Frontal cortex (tissue), 4 donors: ENCODE results near the gene STRN. TPM values are rescaled to one million over a fixed set of nuclear protein-coding genes. Genes with fewer than 3 reads are reported as not detected.
"Not testable (repeated sequence)": the region's sequence is repeated elsewhere in the genome, so short reads cannot be mapped to it uniquely, and the experiment has no call there.

Experiments
- DNase-seq, 2 donors: peaks; one replicate each; pipeline ENCODE4 v3.0.0; 2012; ENCODE audit warnings: low spot score in 2 of 2
- FAIRE-seq: peaks from 2 replicates; lab custom pipeline; 2012; peaks lifted over from hg19 to GRCh38; lab: Jason Lieb, UNC
- total RNA-seq: library from RNA; depleted of rRNA; stranded (reverse); fragments of >200 nt; gene quantifications from one replicate; pipeline ENCODE4 v1.2.3, GENCODE V29; 2014
- donor health status: control.
- donor health status: control.
- donor health status: control.

Gene STRN
- total RNA-seq, 1 donor from 2014 or later, result 24.1 TPM

DNA sequence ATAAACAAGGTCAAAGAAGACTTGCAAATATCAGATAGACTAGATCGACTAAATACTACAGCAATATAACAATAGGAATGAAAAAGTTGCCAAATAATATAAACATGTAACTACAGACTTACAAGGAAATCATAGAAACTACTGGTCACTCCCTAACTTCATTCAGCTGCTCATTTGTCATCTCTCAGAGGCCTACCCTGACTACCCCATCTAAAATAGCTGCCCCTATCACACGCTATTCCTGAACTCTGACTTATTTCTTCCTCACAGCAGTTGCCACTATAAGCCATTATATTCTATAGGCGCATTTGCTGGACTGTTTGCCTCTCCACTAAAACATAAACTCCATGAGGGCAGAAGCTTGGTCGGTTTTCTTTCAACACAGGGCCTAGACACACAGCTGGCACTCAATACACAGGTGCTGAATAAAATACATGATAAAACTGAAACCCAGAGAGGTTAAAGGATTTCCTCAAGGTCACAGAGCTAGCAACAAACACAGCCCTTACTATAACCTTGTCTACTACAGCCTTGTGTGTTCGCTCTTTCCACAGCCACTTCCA is 1.8 kb downstream of the STRN start:
- DNase-seq (no peak), FAIRE-seq (no peak)

DNA sequence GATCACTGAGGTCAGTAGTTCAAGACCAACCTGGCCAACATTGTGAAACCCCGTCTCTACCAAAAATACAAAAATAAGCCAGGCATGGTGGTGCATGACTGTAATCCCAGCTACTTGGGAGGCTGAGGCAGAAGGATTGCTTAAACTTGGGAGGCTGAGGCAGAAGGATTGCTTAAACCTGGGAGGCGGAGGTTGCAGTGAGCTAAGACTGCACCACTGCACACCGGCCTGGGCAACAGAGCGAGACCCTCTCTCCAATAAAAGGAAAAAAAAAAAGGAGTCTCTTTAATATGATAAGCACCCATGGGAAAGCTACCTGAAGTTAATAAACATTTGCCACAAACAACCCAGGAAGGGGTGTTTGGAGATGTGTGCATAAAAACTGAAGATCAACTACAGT is 2.6 kb downstream of the STRN start:
- DNase-seq, result no peak
- FAIRE-seq, result no peak

DNA sequence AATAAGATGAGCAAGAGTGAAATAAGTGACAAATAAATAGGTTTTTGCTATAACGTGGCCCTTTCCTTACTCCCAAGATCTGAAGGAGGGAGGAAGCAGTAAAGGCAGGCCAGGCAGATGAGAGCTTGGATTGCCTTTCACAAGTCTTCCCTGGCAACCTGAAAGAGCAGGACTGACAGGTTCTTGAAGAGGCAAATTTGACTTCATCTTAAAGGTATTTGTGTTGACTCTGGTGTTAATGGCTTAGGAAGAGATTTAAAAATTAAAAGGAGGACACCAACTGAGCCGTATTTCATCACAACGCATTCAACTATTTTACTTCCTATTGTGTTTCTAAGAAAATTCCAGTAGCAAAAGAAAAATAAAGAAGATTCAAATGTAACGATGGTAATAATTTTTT is 3.2 kb downstream of the STRN start:
- DNase-seq, result no peak
- FAIRE-seq, result no peak

DNA sequence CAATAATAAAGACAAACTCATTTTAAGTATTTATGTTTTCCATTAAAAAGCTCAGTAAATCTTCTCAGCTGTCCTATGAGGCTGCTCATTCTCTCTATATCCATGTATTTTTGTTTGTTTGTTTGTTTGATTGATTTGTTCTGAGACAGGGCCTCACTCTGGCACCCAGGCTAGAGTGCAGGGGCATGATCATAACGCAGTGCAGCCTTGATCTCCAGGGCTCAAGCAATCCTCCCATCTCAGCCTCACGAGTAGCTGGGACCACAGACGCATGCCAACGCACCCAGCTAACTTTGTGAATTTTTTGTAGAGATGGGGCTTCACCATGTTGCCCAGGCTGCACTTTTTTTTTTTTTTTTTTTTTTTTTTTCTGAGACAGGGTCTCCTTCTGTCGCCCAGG is 5.6 kb downstream of the STRN start:
- FAIRE-seq (no peak), DNase-seq (no peak)

DNA sequence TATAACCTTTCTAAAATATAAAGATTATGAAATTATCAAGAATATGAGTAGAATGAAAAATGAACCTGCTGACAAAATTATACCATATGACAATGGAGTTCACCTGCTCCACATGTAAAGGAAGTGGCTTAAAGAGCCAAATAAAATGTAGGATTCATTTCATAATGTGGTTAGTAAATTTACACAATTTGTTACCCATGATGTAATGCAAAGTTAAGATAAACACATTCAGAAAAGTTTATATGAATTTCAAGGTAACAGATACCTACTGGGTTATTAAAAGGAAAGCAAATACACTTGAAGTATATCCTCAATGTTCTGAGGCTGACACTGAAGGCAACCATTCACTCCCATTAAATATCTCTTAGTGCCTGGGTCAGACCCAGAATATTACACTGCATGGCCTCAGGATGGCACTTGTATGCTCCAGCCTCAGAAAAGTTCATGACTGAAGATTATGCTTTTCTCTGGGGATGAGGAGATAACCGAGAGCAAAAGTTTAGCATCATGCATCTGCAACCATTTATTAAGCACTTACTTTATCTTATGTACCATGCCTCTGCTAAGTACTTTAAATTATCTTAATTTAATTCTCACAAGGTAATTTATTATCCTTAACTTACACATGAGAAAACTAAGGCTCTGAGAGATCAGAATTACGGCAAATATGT is 6.2 kb downstream of the STRN start:
- DNase-seq, result no peak
- no peak for FAIRE-seq

DNA sequence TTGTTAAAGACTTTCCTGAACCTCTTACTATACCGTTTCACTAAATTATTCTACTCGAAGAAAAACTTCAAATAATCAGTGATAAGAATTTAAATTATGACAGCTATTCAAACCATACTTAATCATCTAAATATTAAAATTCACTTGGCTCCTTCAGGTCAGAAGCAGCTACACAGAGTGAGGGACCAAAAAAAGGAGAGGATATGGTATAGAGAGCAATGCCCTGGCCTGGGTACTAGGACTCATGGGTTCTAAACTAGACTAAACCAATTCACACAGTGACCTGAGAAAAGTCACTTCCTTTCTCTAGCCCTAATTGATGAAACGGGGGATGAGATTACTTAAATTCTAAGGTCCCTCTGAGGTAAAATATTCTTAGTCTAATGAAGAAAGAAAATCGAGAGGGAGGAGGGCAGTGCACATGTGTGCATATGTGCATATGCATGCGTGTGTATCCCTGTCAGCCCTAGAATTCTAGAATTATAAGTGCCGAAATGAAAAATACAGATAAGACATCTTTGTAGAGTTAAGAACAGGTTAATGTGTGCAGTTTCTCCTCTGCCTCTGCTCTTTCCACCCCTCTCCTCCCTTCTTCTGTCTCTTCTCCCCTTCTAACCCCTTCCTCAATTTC is 11.2 kb downstream of the STRN start:
- DNase-seq, result no peak
- FAIRE-seq, result no peak

DNA sequence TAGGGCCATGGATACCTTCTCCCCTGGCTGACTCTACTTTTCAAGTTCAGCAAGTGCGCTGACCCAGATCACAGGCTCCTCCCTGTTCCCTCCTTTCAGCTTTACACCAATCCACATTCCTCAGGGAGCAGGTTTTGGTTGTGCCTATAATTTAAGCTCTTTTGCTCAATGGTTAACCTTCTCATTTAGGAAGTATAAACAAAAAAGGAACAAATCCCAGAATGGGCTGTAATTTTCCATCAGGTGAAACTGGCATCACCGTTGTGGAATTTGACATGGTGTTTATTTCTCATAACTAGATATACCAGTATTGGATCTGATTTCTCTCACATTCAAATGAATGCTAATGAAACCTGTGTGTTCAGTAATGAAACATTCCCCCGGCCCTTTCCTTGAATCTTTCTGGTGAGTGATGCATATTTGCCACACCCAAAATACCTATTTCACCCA is 13.6 kb downstream of the STRN start:
- no peak for DNase-seq
- FAIRE-seq, result no peak

DNA sequence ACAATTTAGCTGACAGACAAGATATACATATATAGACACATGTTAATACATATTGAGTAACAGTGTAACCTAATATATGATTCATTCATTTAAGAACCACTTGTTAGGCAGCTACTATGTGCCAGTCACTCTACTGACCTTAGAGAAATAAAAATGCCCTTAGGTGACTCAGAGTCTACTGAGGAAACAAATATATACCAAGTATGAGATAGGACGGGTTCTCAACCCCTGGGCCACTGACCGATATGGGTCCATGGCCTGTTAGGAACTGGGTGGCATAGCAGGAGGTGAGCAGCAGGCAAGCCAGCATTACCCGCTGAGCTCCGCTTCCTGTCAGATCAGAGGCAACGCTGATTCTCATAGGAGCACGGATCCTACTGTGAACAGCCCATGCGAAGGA is 14.8 kb downstream of the STRN start:
- no peak for DNase-seq

DNA sequence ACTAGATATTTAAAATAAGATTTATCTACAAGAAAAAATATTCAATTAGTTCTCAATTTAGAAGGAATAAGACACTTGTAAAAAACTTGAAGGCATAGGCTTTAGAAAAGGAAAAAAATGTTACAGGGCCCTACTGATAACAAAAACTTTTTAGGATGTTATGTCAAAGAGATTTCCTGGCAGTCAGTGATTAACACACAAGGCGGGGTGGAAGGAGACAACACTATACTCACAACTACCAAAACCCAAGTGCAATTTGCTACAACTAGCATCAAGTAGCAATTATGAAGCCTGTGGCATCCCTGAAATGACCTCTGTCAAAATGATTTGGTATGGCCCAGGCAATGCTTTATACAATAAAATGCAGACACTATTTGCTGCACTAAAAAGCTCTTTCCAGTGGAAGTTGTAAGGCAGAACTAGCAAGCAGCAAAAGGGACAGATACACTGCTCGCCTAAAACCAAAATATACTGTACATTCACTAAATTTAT is 15.3 kb downstream of the STRN start:
- FAIRE-seq (no peak), DNase-seq (no peak)

More for the DNA sequence above, 14.8 kb downstream of the STRN start:
- no peak for FAIRE-seq

DNA sequence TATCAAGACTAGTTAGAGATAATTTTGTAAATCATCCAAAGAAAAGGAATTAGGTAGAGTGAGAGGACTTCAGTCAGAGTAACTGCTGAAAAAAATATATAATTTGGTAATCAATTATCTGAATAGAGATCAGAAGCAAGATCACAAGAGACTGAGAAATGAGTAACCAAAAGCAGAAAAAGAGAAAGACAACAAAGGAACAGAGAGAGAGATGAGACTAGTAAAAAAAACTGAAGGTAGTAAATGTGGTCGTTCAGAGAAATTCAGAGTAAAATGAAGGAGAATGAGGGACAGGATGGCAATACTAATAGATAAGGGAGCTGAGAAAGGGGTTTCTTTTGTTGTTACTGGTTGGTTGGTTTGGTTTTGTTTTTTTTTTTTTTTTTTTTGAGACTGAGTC is 16.5 kb downstream of the STRN start:
- FAIRE-seq, result no peak

DNA sequence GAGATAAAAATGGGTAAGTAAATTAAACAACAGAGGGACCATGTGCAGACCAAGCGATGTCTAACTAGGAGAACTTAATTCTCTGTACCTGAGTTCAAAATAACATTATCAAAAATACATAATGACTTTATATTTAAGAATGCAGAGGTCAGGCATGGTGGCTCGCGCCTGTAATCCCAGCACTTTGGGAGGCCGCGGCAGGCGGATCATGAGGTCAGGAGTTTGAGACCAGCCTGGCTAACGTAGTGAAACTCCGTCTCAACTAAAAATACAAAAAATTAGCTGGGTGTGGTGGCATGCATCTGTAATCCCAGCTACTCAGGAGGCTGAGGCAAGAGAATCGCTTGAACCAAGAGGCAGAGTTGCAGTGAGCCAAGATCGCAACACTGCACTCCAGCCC is 21.1 kb downstream of the STRN start:
- not testable (repeated sequence) for DNase-seq, FAIRE-seq

More for the DNA sequence above, 16.5 kb downstream of the STRN start:
- no peak for DNase-seq

DNA sequence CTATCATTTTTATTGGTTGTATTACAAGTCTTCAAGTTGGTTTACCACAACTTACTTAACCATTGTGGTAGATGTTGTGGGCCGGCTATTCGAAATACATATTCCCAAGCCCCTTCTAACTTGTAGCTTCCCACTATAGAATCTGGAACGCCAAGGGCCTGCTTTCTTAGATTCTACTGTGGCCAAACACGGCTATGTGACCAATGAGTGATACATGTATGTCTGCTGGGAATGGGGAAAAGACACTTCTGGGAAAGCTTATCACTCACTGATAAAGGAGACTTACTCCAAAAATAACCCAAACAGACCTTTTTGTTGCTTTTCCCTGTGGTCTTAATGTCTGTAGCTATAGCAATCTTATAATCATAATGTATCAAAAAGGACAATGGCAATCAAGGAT is 24.5 kb downstream of the STRN start:
- no peak for DNase-seq
- no peak for FAIRE-seq

DNA sequence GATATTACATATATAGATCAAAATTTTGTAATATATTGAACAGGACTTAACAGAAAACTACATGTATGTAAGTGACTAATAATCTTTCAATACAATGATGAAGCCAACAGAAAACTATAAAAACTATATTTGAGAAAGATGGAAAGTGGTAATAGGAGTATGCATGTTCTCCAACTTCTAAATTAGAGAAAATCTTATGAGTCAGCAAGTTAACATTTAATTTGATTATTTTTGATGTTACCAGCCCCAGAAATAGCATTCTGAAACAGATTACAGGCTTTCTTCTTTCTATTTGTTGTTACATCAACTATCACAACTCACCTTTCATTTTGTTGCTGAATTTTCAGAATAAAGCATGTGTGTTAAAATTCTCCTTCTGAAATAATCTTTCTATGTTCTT is 29.8 kb downstream of the STRN start:
- DNase-seq, result not testable (repeated sequence)
- peak; percentile 91 for FAIRE-seq

DNA sequence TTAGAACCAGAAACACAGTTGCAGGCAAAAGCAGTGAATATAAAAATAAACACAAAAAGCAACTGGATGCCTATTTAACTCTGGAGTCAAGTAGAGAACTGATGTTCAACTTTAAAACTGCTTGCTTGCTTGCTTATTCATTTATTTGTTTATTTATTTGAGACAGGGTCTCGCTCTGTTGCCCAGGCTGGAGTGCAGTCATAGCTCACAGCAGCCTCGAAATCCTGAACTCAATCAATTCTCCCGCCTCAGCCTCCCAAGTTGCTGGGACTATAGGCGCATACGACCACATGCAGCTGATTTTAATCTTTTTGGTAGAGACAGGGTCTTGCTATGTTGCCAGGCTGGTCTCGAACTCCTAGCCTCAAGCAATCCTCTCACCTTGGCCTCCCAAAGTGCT is 34.6 kb downstream of the STRN start:
- FAIRE-seq, result not testable (repeated sequence)

DNA sequence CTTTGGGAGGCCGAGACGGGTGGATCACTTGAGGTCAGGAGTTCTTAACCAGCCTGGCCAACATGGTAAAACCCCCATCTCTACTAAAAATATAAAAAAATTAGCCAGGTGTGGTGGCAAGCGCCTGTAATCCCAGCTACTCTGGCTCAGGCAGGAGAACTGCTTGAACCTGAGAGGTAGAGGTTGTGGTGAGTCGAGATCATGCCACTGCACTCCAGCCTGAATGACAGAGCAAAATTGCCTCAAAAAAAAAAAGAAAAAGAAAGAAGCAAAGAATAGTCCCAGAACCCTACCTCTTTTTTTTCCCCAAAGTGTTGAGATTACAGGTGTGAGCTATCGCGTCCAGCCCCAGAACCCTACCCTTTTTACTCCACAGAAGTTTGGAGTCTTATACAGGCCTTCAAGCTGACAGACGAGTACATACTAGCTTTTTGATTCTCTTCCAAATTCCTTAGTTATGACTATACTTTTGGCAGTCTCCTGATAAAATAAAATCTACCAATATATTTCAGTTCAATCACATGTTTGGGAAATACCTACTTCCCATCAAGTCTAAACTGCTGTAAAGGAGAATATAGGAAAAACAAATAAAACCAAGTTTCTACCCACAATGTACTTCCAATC is 35.4 kb downstream of the STRN start:
- not testable (repeated sequence) for DNase-seq, FAIRE-seq

More for the DNA sequence above, 34.6 kb downstream of the STRN start:
- not testable (repeated sequence) for DNase-seq

DNA sequence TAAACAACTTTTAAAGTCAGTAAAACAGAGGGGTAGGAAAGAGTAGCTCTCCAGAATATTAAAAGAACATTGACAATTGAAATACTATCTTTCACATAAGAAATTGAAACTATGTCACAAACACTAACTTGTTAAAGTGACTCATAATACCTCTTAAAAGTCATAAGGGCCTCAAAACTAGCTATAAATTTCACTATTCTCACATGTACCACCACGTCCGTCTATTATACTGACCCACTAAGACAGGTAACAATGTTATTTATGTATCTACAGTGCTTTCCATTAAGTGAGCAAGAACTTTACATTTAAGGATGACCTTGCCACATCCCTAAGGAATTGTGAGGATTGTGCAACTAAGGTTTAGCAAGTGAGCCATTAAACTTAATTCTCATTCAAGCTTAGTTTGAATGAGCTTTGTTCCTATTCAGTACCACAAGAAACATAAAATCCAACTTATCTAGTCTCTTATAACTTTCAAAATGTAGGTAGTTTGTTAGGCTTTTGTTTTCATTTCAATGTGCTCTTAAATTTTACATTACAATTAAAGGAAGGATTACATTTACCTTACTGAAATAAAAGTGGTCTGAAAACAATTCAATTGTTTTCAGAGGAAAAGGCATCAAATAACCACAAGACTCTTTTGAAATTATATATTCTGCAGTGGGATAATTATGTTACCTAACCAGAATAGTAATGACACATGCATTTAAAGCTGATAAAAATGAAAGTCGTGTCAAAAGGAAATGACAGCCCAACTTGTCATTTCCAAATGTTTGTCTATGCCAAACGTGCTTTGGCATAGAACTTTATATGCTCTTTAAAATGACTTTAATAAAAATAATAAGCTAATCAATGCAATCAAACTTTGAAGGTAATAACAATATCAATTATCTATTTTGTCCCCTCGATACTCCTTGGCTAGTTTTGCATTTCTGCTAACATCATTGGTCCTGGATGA is 39.9 kb downstream of the STRN start:
- not testable (repeated sequence) for DNase-seq
- peak; percentile 33 for FAIRE-seq

DNA sequence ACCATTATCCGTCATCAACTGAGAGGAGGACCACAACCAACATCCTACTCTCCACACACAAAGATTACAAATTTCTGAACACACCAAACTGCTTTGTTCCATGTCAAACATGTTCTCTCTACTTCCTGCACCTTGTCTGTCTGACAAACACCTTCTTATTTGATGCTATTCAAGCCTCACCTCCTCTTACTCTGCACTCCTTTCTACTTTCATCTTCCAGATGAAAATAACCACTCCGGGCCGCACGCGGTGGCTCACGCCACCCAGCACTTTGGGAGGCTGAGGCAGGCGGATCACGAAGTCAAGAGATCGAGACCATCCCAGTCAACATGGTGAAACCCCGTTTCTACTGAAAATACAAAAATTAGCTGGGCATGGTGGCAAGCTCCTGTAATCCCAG is 43.7 kb downstream of the STRN start:
- DNase-seq, FAIRE-seq: not testable (repeated sequence)

DNA sequence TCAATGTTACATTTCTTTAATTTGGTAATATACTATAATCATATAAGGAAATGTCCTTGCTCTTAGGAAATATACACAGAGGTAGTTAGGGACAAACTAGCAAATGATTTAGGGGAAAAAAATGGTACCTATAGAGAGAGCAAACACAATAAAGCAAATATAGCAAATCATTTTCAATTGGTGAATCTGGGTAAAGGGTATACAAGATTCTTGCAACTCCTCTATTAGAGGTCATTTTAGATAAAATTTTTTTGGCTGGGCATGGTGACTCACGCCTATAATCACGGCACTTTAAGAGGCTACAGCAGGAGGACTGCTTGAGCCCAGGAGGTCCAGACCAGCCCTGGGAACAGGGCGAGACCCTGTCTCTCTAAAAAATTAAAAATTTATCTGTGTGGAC is 44.4 kb downstream of the STRN start:
- no peak for FAIRE-seq
- no peak for DNase-seq

DNA sequence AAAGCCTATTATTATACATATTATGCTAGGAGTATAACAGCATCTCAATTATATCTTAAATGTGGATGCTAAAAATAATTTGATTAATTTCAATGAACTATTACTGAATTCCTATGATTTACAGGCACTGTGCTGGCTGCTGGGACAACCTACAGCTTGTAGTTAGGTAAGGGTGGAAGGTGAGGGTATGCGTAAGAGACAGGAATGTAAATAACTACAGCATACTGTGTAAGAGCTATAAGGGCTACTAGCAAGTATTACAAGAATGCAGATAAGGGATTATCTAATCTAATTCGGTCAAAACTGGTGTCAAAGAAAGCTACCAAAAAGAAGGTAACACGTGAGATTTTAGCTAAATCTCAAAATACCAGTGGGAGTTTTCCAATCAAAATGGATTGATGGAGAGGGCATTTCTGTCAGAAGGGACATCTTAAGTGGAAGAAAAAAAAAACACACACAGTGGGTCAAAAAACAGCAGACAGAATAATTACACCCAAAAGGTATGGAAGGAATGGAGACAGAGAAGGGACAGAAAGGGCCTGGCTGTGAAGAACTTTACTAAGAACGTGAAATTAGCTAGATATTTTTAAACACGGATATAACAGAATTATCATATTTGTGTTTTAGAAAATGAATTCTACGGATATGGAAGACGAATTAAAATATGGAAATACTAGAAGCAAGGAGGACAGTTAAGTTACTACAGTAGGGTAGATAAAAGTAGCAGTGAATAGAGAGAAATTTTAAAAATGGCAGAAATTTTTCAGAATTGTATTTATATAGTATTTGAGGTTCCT is 47.1 kb downstream of the STRN start:
- FAIRE-seq (no peak), DNase-seq (no peak)
